CD4-positive, alpha-beta T cell treated with Interleukin-1 beta for 1 hour (primary cell): ENCODE results near the gene DHFR2.
"Not testable (repeated sequence)": the region's sequence is repeated elsewhere in the genome, so short reads cannot be mapped to it uniquely, and the experiment has no call there.

ENCODE experiments used
- DNase-seq, 2 donors: peaks; one replicate each; pipeline ENCODE4 v3.0.0-alpha.2; 2020 to 2022

Gene DHFR2

DNA sequence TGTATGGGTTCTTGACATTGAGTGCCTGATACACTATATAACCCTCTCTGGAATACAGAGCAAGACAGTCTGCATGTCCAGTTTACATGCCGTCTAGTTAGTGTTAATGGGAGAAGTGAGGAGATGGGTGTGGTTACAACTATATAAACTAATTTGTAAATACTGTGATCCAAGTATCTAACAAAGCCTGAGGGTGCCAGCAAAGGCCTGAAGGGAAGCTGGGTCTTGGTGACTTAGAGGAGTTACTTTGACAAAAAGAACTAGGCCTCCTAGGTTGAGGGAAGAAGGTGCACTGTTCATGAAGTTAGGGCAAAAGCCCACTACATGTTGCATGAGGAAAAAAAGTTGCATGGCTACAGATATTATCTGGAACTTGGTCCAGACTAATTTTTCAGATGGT lies 2.4 kb upstream of the DHFR2 start:
- DNase-seq: no peak

GRCh38 chr3:94064243-94064860 lies 1.6 kb upstream of the DHFR2 start:
- DNase-seq: no peak

DNA sequence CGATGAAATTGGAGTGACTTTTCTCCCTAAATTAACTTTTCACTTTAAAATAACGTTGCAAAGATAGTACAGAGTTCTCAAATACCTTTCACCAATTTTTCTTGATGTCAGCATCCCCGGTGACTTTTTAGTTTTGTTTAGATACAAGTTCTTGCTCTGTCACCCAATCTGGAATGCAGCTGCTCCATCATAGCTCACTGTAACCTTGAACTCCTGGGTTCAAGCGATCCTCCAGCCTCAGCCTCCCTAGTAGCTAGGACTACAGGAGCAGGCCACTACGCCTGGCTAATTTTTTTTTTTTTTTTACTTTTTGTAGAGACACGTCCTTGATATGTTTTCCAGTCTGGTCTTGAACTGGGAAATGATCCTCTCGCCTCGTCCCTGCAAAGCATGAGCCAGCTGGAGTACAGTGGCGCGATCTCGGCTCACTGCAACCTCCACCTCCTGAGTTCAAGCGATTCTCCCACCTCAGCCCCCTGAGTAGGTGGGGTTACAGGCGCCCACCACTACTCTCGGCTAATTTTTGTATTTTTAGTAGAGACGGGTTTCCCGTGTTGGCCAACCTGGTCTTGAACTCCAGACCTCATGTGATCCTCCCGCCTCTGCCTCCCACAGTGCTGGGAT lies 892 bp upstream of the DHFR2 start:
- DNase-seq: no peak

DNA sequence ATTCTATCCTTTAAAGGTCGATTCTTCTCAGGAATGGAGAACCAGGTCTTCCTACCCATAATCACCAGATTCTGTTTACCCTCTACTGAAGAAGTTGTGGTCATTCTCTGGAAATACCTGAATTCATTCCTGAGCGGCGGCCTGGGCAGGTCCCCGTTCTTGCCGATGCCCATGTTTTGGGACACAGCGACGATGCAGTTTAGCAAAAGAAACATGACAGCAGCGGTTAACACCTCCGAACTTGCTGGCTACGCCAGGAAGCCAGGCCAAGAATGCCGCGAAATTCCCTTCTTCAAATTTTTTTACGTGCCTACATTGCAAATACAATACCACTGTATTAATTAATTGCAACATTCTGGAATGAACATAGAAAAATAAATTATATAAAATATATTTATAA lies 1.4 kb downstream of the DHFR2 start:
- DNase-seq: no peak

GRCh38 chr3:94050546-94050945 lies 12.2 kb downstream of the DHFR2 start:
- DNase-seq: no peak

DNA sequence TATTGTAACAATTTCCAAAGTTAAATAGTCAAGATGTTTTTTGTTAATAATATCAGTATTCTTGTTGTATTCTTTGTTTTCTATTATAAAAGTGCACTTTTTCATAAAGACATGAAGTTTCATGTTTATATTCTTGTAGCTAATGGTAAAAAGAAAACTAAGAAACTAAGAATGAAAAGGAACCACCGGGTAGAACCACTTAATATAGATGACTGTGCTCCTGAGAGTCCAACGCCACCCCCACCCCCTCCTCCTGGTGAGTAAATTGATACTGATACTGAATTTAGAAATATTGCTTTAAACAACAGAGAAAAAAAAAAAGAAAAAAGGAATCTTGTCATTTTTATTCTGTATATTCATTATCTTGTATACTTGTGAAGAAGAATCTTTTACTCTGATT lies 13.4 kb downstream of the DHFR2 start:
- no peak for DNase-seq

DNA sequence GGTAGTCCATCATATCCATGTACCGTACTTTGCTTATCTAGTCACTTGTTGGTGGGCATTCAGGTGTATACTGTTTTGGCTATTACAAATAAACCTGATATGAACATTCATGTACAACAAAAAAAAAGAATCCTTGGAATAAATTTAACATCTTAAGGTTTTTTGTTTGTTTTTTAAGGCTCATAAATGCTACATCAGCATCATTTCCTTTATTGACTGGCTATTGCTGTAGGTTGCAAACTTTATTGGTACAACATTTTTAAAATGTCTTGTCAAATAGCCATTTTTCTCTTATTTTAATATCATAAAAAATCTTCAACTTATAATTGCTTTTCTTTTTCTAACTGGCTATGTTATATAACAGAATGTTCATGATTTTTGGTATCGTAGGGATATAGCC lies 16.2 kb downstream of the DHFR2 start:
- no peak for DNase-seq

GRCh38 chr3:94044100-94044936 lies 18.4 kb downstream of the DHFR2 start:
- DNase-seq: not testable (repeated sequence)

DNA sequence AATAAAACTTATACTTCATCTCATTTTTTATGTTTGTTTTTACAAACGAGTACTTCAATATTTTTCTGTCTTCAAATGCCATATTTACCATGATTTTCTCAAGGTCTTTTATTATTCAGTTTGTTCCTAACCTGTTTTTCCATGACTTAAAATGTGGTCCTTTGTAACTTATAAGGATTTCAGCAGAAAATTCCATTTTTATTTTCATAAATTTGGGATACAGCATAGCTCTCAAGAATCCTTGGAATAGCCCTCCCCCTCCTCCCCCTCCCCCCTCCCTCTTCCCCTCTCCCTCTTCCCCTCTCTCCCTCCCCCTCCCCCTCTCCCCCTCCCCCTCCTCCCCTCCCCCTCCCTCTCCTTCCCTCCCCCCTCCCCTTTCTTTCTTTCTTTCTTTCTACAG lies 19.4 kb downstream of the DHFR2 start:
- no peak for DNase-seq

- DNase-seq: peak in 1 of 2 donors; percentile 18
Measured at GRCh38 chr3:94036909-94037507, 25.7 kb downstream of the DHFR2 start.

DNA sequence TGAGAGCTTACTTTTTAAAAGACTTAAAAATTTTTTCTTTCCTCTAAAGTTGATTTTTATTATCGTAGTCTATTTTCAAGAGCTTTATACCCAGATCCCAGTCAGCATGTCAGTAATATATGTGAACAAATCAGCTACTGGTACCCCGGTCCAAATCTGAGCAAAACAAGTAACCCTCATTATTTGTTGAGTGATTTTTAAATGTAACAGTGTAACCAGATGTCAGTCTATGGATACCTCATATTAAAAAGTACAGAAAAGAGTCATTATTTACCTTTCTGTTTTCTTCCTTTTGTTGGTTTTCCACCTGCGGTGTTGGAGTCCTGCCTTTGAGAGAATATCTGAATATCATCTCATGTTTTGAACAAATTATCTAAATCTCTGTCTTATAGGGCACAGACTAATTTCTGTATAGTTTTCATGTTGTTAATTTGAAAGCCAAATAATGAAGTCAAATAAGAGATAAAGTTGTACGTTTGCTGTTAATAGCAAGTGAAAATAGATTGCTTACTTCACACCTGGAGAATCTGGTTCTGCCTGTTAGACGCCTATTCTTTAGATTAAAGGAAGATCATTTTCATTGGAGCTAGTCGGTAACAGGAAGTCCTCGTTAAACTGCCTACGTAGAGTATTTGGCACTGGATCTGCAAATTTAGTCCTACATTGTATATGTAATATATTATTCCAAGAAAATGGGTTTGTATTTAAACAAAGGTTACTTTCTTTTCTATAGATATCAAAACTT lies 34.5 kb downstream of the DHFR2 start, which contains the start of gene STX19:
Gene STX19, minus strand, starts transcription at position 505 of the 745 bp plus-strand sequence. CDS start 13,328 bp downstream, outside the sequence.
- no peak for DNase-seq

- DNase-seq: no peak
Measured at GRCh38 chr3:94026623-94027022, 36.1 kb downstream of the DHFR2 start.

DNA sequence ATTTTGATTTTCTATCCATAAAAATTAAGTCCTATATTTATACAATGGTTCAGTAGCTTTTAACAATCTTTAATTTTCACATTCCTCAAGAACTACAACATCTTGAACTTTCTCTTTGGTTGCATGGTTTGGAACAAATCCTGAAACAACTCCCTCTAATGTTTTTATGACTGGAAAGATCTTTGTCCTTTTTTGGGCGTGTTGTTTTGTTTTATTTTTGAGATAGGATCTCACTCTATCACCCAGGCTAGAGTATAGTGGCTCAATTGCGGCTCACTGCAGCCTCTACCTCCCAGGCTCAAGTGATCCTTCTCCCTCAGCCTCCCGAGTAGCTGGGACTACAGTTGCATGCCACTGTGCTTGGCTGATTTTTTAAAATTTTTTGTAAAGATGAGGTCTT lies 38.3 kb downstream of the DHFR2 start:
- no peak for DNase-seq

DNA sequence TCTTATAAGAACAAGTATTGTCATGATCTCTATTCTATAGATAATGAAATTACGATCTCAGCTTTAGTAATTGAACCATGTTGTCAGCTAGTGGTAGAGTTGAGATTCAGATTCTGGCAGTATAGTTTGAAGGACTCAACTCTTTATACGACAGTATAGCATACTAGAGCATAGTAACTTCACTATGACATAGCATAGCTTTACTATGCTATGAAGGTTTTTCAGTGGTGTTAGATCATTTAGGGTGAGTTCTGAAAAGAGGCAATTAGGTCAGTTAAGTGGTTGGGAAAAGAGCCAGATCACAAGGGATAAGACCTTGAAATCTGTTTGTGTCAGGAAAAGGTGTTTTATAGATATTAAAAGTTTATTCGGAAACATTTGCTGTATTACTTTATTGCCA lies 42.4 kb downstream of the DHFR2 start:
- DNase-seq: no peak

DNA sequence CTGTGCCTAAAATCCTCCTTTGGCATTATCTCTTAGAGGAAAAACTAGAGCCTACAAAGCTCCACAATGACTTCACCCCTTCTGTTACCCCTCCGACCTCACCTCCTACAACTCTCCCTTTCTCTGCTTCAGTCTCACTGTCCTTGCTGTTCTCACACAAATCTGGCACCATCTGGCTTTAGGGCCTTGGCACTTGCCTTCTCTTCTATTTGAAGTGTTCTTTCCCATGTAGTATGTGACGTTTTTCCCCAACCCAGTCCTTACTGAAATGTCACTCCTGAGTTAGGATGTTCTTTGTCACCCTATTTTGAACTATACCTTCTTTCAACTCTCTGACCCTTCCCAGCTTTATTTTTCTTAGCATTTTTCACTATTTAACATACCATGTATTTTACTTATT lies 43.1 kb downstream of the DHFR2 start:
- no peak for DNase-seq

DNA sequence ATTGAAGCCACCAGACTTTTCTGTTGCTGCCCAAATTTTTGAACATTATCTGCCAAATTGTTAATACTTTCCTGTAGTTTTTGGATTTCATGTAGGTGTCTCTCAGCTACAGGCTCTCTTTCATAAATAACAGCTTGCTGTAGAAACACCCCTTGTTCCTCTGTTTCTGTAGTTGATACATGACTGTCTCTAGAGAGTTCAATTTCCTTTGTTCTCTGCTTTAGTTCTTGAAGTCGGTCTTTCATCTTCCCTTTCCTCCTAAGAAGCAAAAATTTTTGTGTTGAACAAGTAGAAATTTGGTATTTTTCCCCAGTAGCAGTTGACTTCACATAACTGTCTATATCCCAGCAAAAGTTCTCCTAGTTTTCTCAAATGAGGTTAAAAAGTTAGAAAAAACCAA lies 47.7 kb downstream of the DHFR2 start:
- DNase-seq: no peak

DNA sequence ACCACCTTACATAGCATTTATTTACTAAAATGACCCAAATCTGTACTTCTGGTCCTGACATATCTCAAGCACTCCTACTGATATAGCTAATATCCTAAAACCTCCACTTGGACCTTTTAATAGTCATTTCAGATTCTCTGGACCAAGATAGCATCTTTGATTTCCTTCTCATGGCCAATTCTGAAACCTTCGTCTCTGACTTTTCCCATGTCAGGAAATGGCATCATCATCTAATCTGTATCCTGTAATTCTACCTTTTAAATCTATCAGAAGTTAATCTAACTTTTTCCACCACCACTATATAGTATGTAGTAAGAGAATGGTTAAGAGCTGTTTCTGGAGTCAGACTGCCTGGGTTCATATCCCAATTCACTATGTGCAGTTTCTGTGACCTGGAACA lies 50.5 kb downstream of the DHFR2 start:
- DNase-seq: no peak

DNA sequence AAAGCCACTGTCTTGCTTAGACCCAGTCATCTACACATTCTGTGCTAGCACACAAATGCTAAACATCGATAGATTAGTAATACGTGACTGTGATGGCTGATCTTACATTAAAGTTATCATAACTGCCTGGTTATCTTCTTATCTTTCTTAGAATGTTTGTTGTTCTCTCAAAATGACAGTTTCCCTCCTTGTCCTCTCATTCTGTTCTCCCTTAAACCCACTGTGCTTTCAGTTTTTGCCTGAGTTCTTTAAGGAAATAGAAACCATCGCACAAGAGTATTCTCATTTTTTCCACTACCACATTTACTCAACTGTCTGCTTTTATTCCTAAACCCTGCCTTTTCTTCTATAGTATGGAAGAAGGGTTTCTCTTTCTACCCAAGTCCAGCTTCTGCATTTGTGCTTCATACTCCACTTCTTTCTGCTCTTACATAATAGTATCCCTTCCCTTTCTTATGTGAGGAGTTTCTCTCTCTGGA lies 51.4 kb downstream of the DHFR2 start:
- no peak for DNase-seq

DNA sequence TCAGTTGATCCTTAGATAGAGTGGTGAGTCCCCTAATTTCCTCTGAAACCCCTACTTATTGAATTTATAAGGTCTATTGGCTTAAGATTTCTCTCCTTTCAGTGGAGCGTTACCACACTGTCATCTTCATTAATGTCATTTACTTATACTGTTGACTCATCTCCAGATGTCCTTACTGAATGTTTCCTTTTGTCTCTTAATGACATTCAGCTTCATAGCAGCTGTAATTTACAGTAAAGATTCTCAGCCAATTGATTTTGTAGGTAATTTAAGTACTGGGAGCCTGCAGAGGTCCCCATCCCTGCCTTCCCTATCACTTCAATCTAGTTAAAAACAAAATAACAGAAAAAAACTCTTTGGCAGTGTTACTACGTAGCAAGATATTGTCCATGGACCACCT lies 53.1 kb downstream of the DHFR2 start:
- DNase-seq: no peak

GRCh38 chr3:94008253-94008652 lies 54.5 kb downstream of the DHFR2 start:
- no peak for DNase-seq
